Mesendoderm (in vitro differentiated cells): ENCODE results near the gene FCGR3A.
"Not testable (repeated sequence)": the region's sequence is repeated elsewhere in the genome, so short reads cannot be mapped to it uniquely, and the experiment has no call there.

ENCODE experiments used
- DNase-seq: peaks from one replicate; pipeline ENCODE4 v3.0.0; 2013
- H2AK5ac ChIP-seq: 2 replicates; pipeline ENCODE4 v1.6.1; 2013; ENCODE audit warnings: low read length, inconsistent platforms
- H2BK120ac ChIP-seq: 2 replicates; pipeline ENCODE4 v1.6.1; 2013; ENCODE audit warnings: low read depth, mild to moderate bottlenecking, low read length, moderate library complexity, mixed read lengths
- H2BK15ac ChIP-seq: replicated peaks from 2 replicates; pipeline ENCODE4 v1.6.1; 2013; ENCODE audit warnings: low read depth, mild to moderate bottlenecking, moderate library complexity
- H2BK5ac ChIP-seq: 2 replicates; pipeline ENCODE4 v1.6.1; 2013; ENCODE audit warnings: low read length, inconsistent platforms
- H3K18ac ChIP-seq: 2 replicates; pipeline ENCODE4 v1.6.1; 2013; ENCODE audit warnings: mild to moderate bottlenecking, low read length, mixed read lengths
- H3K23ac ChIP-seq: one replicate; pipeline ENCODE4 v1.6.1; 2013; ENCODE audit warnings: low read length
- H3K27ac ChIP-seq: 2 replicates; pipeline ENCODE4 v1.5.1; 2013; ENCODE audit warnings: low read depth, mild to moderate bottlenecking, inconsistent platforms, low read length, moderate library complexity
- H3K27me3 ChIP-seq: 2 replicates; pipeline ENCODE4 v1.6.1; 2013; ENCODE audit warnings: low read length, control low read depth, mild to moderate bottlenecking, inconsistent platforms; ENCODE audit not compliant: insufficient read depth, poor library complexity
- H3K36me3 ChIP-seq: 2 replicates; pipeline ENCODE4 v1.6.1; 2013; ENCODE audit warnings: low read length, inconsistent platforms; ENCODE audit not compliant: control insufficient read depth, insufficient read depth
- H3K4ac ChIP-seq: one replicate; pipeline ENCODE4 v1.6.1; 2013; ENCODE audit warnings: low read depth, mild to moderate bottlenecking, low read length, moderate library complexity
- H3K4me1 ChIP-seq: 2 replicates; pipeline ENCODE4 v1.6.1; 2013; ENCODE audit warnings: low read depth, low read length, inconsistent platforms; ENCODE audit not compliant: control insufficient read depth
- H3K4me2 ChIP-seq: 2 replicates; pipeline ENCODE4 v1.6.1; 2013; ENCODE audit warnings: low read length
- H3K4me3 ChIP-seq: 2 replicates; pipeline ENCODE4 v1.5.1; 2013; ENCODE audit warnings: mild to moderate bottlenecking, low read length
- H3K56ac ChIP-seq: one replicate; pipeline ENCODE4 v1.6.1; 2013; ENCODE audit warnings: low read length
- H3K79me1 ChIP-seq: 2 replicates; pipeline ENCODE4 v1.6.1; 2013; ENCODE audit warnings: low read length, inconsistent platforms
- H3K79me2 ChIP-seq: 2 replicates; pipeline ENCODE4 v1.6.1; 2013; ENCODE audit warnings: mild to moderate bottlenecking, low read length; ENCODE audit not compliant: control insufficient read depth, insufficient read depth
- H3K9ac ChIP-seq: 2 replicates; pipeline ENCODE4 v1.6.1; 2013; ENCODE audit warnings: low read length, inconsistent platforms
- H4K5ac ChIP-seq: one replicate; pipeline ENCODE4 v1.6.1; 2013; ENCODE audit warnings: low read length
- H4K8ac ChIP-seq: one replicate; pipeline ENCODE4 v1.6.1; 2013; ENCODE audit warnings: low read depth, mild to moderate bottlenecking, control low read depth, low read length, moderate library complexity
- WGBS: extraction: QIAGEN DNeasy Blood & Tissue Kit; methylation state at CpG from one replicate; pipeline ENCODE4 v1.1.7; 2013; ENCODE audit warnings: low lambda C conversion rate, missing lambda C conversion rate; ENCODE audit not compliant: insufficient coverage; ENCODE audit errors: extremely low coverage; 5-methylcytosine and 5-hydroxymethylcytosine counted together

The FCGR3A gene

GRCh38 chr1:161593092-161593755 lies 43.6 kb upstream of the FCGR3A start:
- not testable (repeated sequence) for H4K5ac ChIP-seq, H2BK15ac ChIP-seq, H2BK5ac ChIP-seq, H3K4me1 ChIP-seq, H2BK120ac ChIP-seq, H3K79me1 ChIP-seq, H3K27ac ChIP-seq, H3K79me2 ChIP-seq, H3K18ac ChIP-seq, H2AK5ac ChIP-seq, H3K4me2 ChIP-seq, H3K4me3 ChIP-seq, H3K36me3 ChIP-seq, H3K56ac ChIP-seq, H3K23ac ChIP-seq, H3K27me3 ChIP-seq, H3K9ac ChIP-seq, DNase-seq, H4K8ac ChIP-seq, H3K4ac ChIP-seq
- no CpG with 5 or more reads among the region's 11 CpGs for WGBS

GRCh38 chr1:161592586-161592985 lies 43.0 kb upstream of the FCGR3A start:
- H3K18ac ChIP-seq, H3K79me1 ChIP-seq, DNase-seq, H2BK15ac ChIP-seq, H3K27me3 ChIP-seq, H2BK5ac ChIP-seq, H2BK120ac ChIP-seq, H3K4me3 ChIP-seq, H3K4me1 ChIP-seq, H4K5ac ChIP-seq, H3K9ac ChIP-seq, H3K27ac ChIP-seq, H2AK5ac ChIP-seq, H3K79me2 ChIP-seq, H3K36me3 ChIP-seq, H3K23ac ChIP-seq, H3K4ac ChIP-seq, H4K8ac ChIP-seq, H3K56ac ChIP-seq, H3K4me2 ChIP-seq: not testable (repeated sequence)
- WGBS, result no CpG with 5 or more reads among the region's 3 CpGs

GRCh38 chr1:161589920-161590319 lies 40.3 kb upstream of the FCGR3A start:
- H3K27ac ChIP-seq, H2BK120ac ChIP-seq, H3K18ac ChIP-seq, H3K27me3 ChIP-seq, H3K4me2 ChIP-seq, H3K4ac ChIP-seq, H3K23ac ChIP-seq, H3K79me1 ChIP-seq, H2BK15ac ChIP-seq, H4K8ac ChIP-seq, H3K36me3 ChIP-seq, H4K5ac ChIP-seq, H3K9ac ChIP-seq, H3K4me3 ChIP-seq, H3K4me1 ChIP-seq, H3K56ac ChIP-seq, H2BK5ac ChIP-seq, H3K79me2 ChIP-seq, DNase-seq, H2AK5ac ChIP-seq: not testable (repeated sequence)
- WGBS, result no CpG with 5 or more reads among the region's 6 CpGs

DNA sequence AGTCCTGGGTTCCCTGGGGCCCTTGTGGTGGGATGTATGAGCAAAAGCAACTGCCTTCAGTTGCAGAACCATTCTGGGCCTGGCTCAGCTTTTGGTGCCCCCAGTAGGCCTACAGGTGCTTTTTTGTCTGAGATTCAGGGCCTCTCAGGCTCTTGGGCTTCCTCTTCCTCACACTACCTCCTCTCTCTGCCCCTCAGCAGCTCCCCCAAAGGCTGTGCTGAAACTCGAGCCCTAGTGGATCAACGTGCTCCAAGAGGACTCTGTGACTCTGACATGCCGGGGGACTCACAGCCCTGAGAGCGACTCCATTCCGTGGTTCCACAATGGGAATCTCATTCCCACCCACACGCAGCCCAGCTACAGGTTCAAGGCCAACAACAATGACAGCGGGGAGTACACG lies 39.7 kb upstream of the FCGR3A start:
- H2AK5ac ChIP-seq, H3K79me2 ChIP-seq, H3K27me3 ChIP-seq, H3K9ac ChIP-seq, H3K4me2 ChIP-seq, H3K4ac ChIP-seq, H3K27ac ChIP-seq, H4K5ac ChIP-seq, H2BK120ac ChIP-seq, H3K18ac ChIP-seq, H3K4me1 ChIP-seq, H4K8ac ChIP-seq, H3K56ac ChIP-seq, H3K79me1 ChIP-seq, H3K36me3 ChIP-seq, H2BK15ac ChIP-seq, DNase-seq, H3K4me3 ChIP-seq, H2BK5ac ChIP-seq, H3K23ac ChIP-seq: not testable (repeated sequence)
- no CpG with 5 or more reads among the region's 8 CpGs for WGBS

- WGBS, result no CpG with 5 or more reads among the region's 6 CpGs
- not testable (repeated sequence) for H3K4me2 ChIP-seq, H4K8ac ChIP-seq, H3K23ac ChIP-seq, H3K79me1 ChIP-seq, H2BK5ac ChIP-seq, H3K4me1 ChIP-seq, H3K36me3 ChIP-seq, H3K9ac ChIP-seq, H3K18ac ChIP-seq, H3K27me3 ChIP-seq, H2BK15ac ChIP-seq, H4K5ac ChIP-seq, H3K4ac ChIP-seq, H2AK5ac ChIP-seq, H3K56ac ChIP-seq, H3K27ac ChIP-seq, H2BK120ac ChIP-seq, H3K4me3 ChIP-seq, H3K79me2 ChIP-seq, DNase-seq
Measured at GRCh38 chr1:161588596-161588995, 39.0 kb upstream of the FCGR3A start.

GRCh38 chr1:161582882-161583281 lies 33.3 kb upstream of the FCGR3A start:
- not testable (repeated sequence) for DNase-seq, H3K36me3 ChIP-seq, H3K27ac ChIP-seq, H4K5ac ChIP-seq, H3K4me3 ChIP-seq, H3K4me2 ChIP-seq, H3K79me2 ChIP-seq, H4K8ac ChIP-seq, H2BK120ac ChIP-seq, H3K79me1 ChIP-seq, H3K56ac ChIP-seq, H2BK5ac ChIP-seq, H3K4me1 ChIP-seq, H3K27me3 ChIP-seq, H2AK5ac ChIP-seq, H2BK15ac ChIP-seq, H3K4ac ChIP-seq, H3K23ac ChIP-seq, H3K9ac ChIP-seq, H3K18ac ChIP-seq
- no CpG with 5 or more reads among the region's 4 CpGs for WGBS
